SU-DHL-6 (cell line): Measurements from ENCODE around the gene CEP41.

Experiments used
- H2AFZ ChIP-seq: fragments of 200-600 bp; sonication (generic); 2 replicates; pipeline ENCODE4 v1.6.1; 2014; ENCODE audit warnings: low read depth, mild to moderate bottlenecking, moderate library complexity, mixed read lengths, antibody characterized with exemption, low read length; ENCODE audit not compliant: severe bottlenecking
- H3F3A ChIP-seq: fragments of 200-600 bp; shearing (Covaris generic); 2 replicates; pipeline ENCODE4 v1.6.0; 2016; ENCODE audit warnings: antibody characterized with exemption, mild to moderate bottlenecking; ENCODE audit not compliant: insufficient read depth
- H3K27ac ChIP-seq: fragments of 200-600 bp; sonication (generic); 2 replicates; pipeline ENCODE4 v1.5.1; 2016; ENCODE audit warnings: low read depth, mild to moderate bottlenecking, low read length, moderate library complexity, mixed read lengths
- H3K27me3 ChIP-seq: fragments of 200-600 bp; sonication (generic), shearing (Covaris generic); 2 replicates; pipeline ENCODE4 v1.6.0; 2014; ENCODE audit warnings: mild to moderate bottlenecking, low read length
- H3K36me3 ChIP-seq: fragments of 200-600 bp; sonication (generic); 2 replicates; pipeline ENCODE4 v1.6.1; 2014; ENCODE audit warnings: mild to moderate bottlenecking, low read length, mixed read lengths
- H3K4me2 ChIP-seq: fragments of 300-600, 200-600 bp; shearing (Covaris generic), sonication (generic); 2 replicates; pipeline ENCODE4 v1.6.0; 2014; ENCODE audit warnings: low read length, low read depth, mild to moderate bottlenecking; ENCODE audit not compliant: poor library complexity, severe bottlenecking
- H3K4me3 ChIP-seq: fragments of 200-600 bp; sonication (generic); 2 replicates; pipeline ENCODE4 v1.5.1; 2014; ENCODE audit warnings: antibody characterized with exemption, low read length, mild to moderate bottlenecking, mixed read lengths; ENCODE audit not compliant: insufficient read depth, poor library complexity, severe bottlenecking
- H3K79me2 ChIP-seq: fragments of 200-600 bp; sonication (generic); 2 replicates; pipeline ENCODE4 v1.6.1; 2014; ENCODE audit warnings: mild to moderate bottlenecking, low read length, moderate library complexity; ENCODE audit not compliant: insufficient read depth
- H3K9ac ChIP-seq: fragments of 200-600 bp; sonication (generic); 2 replicates; pipeline ENCODE4 v1.7.0; 2014; ENCODE audit warnings: mild to moderate bottlenecking, low read length
- H3K9me2 ChIP-seq: fragments of 200-600 bp; sonication (generic); replicated peaks from 2 replicates; pipeline ENCODE4 v1.6.1; 2014; ENCODE audit warnings: low read length; ENCODE audit not compliant: insufficient read depth
- H3K9me3 ChIP-seq: fragments of 200-600 bp; sonication (generic); 2 replicates; pipeline ENCODE4 v1.6.1; 2014; ENCODE audit warnings: low read length, mixed read lengths; ENCODE audit not compliant: insufficient read depth
- H4K20me1 ChIP-seq: fragments of 200-600 bp; sonication (generic); 2 replicates; pipeline ENCODE4 v1.6.1; 2014; ENCODE audit warnings: low read depth, mild to moderate bottlenecking, antibody characterized with exemption, low read length, moderate library complexity, mixed read lengths
- CTCF ChIP-seq: fragments of 200-600 bp; sonication (generic); IDR thresholded peaks from one replicate; pipeline ENCODE4 v1.5.1; 2017; ENCODE audit warnings: antibody characterized with exemption, mild to moderate bottlenecking, low read length, moderate library complexity; ENCODE audit not compliant: insufficient read depth, poor library complexity, severe bottlenecking
- EZH2phosphoT487 ChIP-seq: fragments of 200-600 bp; sonication (generic), shearing (Covaris generic); conservative IDR thresholded peaks from 2 replicates; pipeline ENCODE4 v1.6.1; 2018; ENCODE audit warnings: mild to moderate bottlenecking, antibody characterized with exemption, low read length, moderate library complexity, mixed read lengths

CEP41 gene

DNA sequence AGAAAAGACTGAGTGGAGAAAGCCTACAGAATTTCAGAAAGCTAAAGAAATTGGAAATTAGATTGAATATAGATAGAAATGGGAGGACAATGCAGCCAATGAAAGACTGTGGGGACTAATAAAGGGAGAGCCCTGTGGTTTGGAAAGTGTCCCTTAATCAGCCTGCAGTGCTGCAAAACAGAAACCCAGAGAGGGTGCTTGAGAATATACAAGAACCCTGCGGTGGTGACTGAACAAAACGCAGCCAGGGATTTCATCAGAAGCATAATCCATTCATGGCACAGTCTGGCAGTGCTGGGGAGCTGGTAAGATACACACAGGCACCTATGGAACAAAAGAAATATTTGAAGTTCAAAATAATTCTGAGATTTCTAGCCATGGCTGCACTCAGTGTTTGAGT, 19.1 kb downstream of the CEP41 start:
- Histone ChIP-seq H2AFZ (no peak overlapping the region), H3K27ac (no peak overlapping the region), H3K27me3 (no peaks in the 10 kb centered on the region), H3K4me3 (no peak overlapping the region), H3K4me2 (no peak overlapping the region), H3K79me2 (no peaks in the 10 kb centered on the region), H4K20me1 (no peaks in the 10 kb centered on the region), H3F3A (no peaks in the 10 kb centered on the region), H3K36me3 (no peaks in the 10 kb centered on the region; the same call in 1 of the 2 replicates), H3K9me3 (no peaks in the 10 kb centered on the region), H3K9me2 (no peaks in the 10 kb centered on the region), H3K9ac (no peak overlapping the region)
- TF ChIP-seq EZH2phosphoT487 (no peak), CTCF (no peak)

DNA sequence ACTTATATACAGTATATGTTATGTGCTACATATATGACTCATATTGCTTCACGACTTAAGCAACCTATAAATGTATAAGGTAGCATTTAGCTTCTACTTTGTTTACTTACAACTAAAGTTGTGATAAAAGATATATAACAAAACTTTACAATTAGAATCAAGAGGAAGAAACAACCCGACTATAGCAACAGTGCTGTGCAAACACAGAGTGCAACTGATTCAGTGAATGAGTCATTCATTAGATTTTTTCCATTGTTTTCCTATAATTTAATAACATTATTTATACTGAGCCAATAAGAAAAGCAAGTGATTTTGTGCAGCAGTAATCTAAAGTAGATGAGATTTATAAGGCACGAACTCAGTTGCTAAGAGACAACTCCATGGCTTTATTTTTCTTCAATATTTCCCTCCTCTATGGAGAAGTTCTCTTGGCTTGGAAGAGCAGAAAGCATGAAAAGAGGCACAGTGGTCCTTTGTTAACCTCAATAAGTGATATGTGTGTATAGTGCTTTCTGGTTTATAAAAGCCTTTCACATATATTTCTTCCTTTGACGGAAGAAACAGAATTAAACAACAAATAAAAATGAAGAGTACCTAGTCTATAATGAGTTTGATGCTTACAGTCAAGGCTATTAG, 19.8 kb downstream of the CEP41 start:
- no peaks in the 10 kb centered on the region for H3F3A ChIP-seq
- no peaks in the 10 kb centered on the region for H4K20me1 ChIP-seq
- H3K9me3 ChIP-seq = no peaks in the 10 kb centered on the region
- H2AFZ ChIP-seq = no peak overlapping the region
- no peaks in the 10 kb centered on the region for H3K79me2 ChIP-seq
- no peaks in the 10 kb centered on the region; the same call in 1 of the 2 replicates for H3K36me3 ChIP-seq
- H3K4me3 ChIP-seq = no peak overlapping the region
- H3K27me3 ChIP-seq = no peaks in the 10 kb centered on the region
- no peak overlapping the region for H3K9ac ChIP-seq
- no peaks in the 10 kb centered on the region for H3K9me2 ChIP-seq
- TF ChIP-seq CTCF (no peak), EZH2phosphoT487 (no peak)
- H3K4me2 ChIP-seq = no peak overlapping the region
- H3K27ac ChIP-seq = no peak overlapping the region

DNA sequence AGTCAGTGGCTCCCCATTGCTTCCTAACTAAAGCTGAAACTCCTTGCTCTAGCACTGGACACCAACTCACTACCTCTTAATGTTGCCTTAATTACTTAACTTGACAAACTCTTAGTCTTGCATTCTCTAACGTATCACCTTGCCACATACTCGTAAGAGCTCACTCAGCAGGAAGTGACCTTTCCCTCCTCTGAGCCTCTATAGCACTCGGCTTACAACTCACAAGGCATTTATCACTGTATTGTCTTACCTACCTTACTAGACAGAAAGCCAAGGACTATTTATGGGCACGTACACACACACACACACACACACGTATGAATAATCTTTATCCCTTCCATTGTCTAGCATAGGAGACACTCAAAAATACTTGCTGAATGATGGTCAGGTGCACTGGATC, 21.2 kb downstream of the CEP41 start:
- Histone ChIP-seq H3K4me2 (no peak overlapping the region), H3K9me3 (no peaks in the 10 kb centered on the region), H3K9ac (no peak overlapping the region), H3K79me2 (no peaks in the 10 kb centered on the region), H3K27ac (no peak overlapping the region), H3K36me3 (no peaks in the 10 kb centered on the region; the same call in 1 of the 2 replicates), H4K20me1 (no peaks in the 10 kb centered on the region), H3K27me3 (no peaks in the 10 kb centered on the region), H3K4me3 (no peak overlapping the region), H2AFZ (no peak overlapping the region), H3K9me2 (no peaks in the 10 kb centered on the region), H3F3A (no peaks in the 10 kb centered on the region)
- TF ChIP-seq EZH2phosphoT487 (no peak), CTCF (no peak)

- Histone ChIP-seq H3K4me2 (no peak overlapping the region), H3K4me3 (no peak overlapping the region), H2AFZ (no peak overlapping the region), H3K27me3 (no peaks in the 10 kb centered on the region), H3K9me2 (no peaks in the 10 kb centered on the region), H3F3A (no peaks in the 10 kb centered on the region), H4K20me1 (no peaks in the 10 kb centered on the region), H3K27ac (no peak overlapping the region), H3K9me3 (no peaks in the 10 kb centered on the region), H3K79me2 (no peaks in the 10 kb centered on the region), H3K36me3 (no peaks in the 10 kb centered on the region), H3K9ac (no peak overlapping the region)
- TF ChIP-seq EZH2phosphoT487 (no peak), CTCF (no peak)
These were observed 22.5 kb downstream of the CEP41 start for GRCh38 chr7:130418306-130418705.
